Measurements from ENCODE around the gene ZNF839.
"Not testable (repeated sequence)": the region's sequence is repeated elsewhere in the genome, so short reads cannot be mapped to it uniquely, and the experiment has no call there.

ZNF839 gene

DNA sequence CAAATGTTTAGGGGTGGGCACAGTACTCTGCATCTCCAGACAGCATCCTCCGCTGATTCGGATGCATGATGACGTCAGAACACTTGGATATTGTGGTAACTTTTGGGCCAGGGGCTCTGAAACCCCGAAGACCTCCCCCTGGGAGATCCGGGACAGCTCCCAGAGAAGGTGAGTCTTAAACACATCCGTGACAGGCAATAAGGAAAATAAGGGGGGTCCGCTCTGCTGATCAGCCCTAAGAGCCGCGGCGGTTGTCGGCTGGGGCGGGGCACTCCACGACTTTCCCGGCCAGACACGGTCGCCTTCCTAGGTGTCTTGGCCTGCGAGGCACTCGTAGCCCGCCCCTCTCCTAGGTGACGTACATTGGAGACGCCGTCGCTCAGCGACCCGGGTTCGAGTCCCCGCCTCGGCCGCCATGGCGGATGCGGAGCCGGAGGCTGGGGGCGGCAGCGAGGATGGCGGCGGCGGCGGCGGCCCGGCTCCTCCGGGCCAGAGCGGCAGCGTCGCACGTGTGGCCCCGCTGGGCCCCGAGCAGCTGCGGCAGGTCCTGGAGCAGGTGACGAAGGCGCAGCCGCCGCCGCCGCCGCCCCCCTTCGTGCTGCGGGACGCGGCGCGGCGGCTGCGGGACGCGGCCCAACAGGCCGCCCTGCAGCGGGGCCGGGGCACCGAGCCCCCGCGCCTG, at the start of gene ZNF839:
Gene ZNF839, plus strand, starts transcription at position 396 of the 682 bp plus-strand sequence. Its CDS starts 20 bp downstream, at position 416.
- in situ Hi-C loops (cut with MboI; ENCODE audit: low sequenced_read_pairs), result loop anchor here (25.0 kb wide), 1 partner anchor 232 kb away; the partner anchor contains the start of gene HSP90AA1

DNA sequence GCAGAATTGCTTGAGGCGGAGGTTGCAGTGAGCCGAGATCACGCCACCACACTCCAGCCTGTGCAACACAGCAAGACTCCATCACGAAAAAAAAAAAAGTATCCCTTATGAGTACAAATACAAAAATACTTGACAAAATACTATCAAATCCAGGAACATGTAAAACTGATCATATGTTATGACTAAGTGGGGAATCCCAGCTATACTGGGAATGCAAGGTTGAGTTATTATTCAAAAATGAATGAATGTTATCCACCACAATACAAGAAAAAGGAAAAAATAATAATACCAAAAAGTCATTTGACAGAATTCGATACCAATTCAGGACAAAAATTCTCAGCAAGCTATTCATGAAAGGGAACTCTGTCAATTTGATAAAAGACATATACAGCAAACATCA, 47.2 kb upstream of the ZNF839 start:
- in situ Hi-C loops (cut with MboI; ENCODE audit: low sequenced_read_pairs), result no loop called here

DNA sequence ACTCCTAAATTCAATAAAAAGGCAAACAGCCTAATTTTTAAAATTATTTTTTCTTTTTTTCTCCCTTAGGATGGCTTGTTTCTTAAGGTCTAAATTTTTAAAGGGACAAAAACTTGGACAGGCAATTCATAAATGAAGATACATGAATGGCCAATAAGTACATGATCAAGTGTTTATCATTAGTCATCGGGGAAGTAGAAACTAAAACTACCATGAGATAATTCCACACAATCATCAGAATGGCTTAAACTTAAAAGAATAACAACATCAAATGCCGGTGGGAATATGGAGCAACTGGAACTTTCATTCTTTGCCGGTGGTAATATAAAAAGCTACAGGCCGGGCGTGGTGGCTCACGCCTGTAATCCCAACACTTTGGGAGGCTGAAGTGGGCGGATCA, 43.7 kb upstream of the ZNF839 start:
- in situ Hi-C loops (cut with MboI; ENCODE audit: low sequenced_read_pairs), result no loop called here

DNA sequence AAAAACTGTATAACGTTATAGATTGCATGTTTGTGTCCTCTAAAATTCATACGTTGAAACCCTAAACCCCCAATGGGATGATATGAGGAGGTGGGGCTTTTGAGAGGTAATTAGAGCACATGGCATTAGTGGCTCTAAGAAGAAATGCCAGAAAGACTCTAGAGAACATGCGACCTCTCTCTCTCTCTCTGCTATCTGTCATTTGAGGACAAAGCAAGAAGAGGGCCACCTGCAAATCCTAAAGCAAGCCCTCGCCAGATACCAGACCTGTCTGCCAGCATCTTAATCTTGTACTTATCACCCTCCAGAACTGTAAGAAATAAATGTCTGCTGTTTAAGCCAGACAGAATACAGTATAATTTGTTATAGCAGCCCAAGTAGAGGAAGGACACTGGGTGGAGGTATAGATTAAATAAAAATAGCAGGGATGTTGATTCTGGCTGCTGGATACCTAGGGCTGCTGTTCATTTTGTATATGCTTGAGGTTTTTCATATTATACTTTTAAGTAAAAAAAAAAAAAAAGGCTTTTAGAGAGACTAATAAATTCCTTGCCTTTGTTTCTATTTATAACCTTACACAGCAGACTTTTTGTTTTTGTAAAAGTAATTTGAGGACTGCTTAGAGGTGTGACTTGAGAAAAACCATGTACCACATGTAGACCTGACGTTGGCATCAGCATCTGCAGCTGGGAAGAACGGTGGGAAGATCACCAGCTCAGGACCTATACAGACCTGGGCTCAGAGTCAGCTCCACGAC, 41.5 kb upstream of the ZNF839 start:
- in situ Hi-C loops (cut with MboI; ENCODE audit: low sequenced_read_pairs), result no loop called here

DNA sequence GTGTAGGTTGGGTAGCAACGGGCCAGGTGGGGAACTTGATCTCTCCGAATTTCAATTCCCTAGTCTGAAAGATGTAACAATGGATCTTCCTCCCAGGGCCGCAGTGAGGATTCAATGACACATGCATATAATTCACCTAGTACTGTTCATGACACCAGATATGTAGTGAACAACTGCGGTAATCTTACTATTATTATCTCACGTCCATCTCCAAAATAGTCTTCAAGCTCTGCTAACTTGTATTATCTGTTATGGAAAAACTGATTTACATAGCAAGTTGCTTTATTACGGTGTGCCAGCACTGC, 41.0 kb upstream of the ZNF839 start:
- in situ Hi-C loops (cut with MboI; ENCODE audit: low sequenced_read_pairs), result no loop called here

DNA sequence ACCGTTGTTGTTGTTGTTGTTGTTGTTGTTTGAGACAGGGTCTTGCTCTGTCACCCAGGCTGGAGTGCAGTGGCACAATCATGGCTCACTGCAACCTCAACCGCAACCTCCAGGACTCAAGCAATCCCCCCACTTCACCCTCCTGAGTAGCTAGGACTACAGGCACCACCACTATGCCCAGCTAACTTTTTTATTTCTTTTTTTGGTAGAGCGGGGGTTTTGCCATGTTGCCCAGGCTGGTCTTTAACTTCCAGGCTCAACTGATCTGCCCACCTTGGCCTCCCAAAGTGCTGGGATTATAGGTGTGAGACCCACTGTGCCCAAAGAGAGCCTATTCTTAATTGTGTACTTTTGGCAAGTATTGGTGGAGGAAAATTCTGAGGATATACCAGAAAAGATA, 40.3 kb upstream of the ZNF839 start:
- in situ Hi-C loops (cut with MboI; ENCODE audit: low sequenced_read_pairs), result no loop called here

DNA sequence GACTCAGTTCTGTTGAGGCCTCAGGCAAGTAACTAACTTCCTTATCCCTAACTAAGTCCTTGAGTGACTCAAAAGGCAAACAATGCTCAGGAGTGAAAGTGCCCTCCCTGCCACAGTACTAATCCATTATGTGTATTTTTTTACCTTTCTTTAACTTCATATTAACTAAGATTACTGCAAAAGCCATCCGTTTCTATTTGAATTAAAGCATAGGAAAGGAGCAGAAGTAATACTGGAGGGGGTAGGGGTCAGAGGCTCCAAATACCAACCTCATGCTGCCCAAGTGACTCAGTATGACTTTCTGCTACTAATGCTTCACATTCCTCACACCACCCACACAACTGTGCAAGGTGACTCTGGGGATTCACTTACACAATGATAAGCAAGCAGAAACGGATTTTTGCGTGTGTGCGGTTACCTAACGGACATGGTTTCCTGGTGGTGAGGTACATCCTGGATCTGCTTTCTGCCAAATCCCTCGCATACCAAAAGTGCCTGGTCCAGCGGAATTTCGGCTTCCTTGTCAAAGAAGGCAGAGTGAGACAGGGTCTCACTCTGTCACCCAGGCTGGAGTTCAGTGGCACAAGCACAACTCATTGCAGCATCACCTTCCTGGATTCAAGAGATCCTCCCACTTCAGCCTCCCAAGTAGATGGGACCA, 39.7 kb upstream of the ZNF839 start:
- in situ Hi-C loops (cut with MboI; ENCODE audit: low sequenced_read_pairs), result no loop called here

DNA sequence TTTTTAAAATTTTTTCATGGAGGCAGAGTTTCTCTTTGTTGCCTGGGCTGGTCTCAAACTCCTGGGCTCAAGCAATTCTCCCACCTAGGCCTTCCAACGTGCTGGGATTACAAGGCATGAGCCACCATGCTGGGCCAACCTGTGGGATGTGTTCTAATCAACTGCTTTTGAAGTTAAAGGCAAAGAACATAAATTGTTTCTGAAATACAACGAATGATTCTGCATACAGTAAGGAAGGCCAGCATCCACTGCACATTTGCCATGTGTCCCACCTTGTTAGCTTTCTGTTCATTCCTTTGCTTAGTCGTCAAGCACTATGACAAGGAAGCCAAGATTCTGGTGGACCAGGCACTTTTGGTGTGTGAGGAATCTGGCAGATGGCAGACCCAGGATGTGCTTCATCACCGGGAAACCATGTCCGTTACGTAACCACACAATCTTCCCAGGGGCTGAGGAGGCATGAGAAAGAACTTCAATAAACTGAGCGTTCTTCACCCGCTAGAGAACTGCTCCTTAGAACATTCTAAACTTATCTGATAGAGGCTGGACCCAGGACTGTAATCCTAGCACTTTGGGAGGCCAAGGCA, 39.1 kb upstream of the ZNF839 start:
- in situ Hi-C loops (cut with MboI; ENCODE audit: low sequenced_read_pairs), result no loop called here

DNA sequence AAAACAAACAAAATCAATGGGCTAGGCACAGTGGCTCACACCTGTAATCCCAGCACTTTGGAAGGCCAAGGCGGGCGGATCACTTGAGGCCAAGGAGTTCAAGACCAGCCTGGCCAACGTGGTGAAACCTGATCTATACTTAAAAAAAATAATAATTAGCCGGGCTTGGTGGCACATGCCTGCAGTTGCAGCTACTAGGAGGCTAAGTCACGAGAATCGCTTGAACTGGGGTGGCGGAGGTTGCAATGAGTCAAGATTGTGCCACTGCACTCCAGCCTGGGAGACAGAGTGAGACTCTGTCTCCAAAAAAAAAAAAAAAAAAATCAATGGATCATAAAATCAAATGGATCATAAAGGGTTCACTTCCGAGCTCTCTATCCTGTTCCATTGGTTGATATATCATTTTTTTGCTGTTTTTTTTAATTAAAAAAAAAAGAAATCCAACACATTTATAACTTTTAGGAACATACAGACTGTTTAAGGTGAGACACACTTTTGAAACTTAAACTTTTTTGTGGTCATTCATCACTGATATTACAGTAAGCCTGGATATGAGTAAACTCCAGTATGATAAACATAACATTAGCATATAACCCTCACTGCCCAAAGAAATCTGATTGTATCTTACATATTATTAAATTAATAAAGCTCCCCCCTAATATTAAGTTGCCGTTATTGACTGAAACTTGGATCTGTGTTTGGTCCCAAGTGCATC, 36.6 kb upstream of the ZNF839 start:
- in situ Hi-C loops (cut with MboI; ENCODE audit: low sequenced_read_pairs), result no loop called here

DNA sequence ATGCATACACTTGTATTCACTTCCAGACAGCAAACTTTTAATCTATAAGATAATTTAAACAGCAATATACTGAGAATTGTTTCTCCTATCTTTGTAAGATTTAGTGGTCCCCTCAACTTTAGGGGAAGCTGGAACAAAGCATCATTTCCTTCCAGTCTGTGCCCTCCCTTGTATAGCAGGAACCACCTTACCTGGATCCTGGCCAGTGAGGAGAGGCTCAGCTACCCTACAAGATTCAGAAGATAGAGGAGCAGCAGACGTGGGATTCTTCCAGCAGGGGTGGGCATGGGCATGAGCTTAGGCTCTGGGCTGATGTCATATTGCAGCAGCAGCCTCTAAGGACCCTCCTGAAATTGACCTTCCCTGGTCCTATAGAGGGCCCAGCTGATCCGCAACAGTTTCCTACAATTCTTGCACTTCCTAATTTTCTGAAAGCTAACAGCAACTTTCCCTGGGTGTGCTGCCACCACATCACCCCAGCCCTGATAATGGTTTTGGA, 35.9 kb upstream of the ZNF839 start:
- in situ Hi-C loops (cut with MboI; ENCODE audit: low sequenced_read_pairs), result no loop called here

DNA sequence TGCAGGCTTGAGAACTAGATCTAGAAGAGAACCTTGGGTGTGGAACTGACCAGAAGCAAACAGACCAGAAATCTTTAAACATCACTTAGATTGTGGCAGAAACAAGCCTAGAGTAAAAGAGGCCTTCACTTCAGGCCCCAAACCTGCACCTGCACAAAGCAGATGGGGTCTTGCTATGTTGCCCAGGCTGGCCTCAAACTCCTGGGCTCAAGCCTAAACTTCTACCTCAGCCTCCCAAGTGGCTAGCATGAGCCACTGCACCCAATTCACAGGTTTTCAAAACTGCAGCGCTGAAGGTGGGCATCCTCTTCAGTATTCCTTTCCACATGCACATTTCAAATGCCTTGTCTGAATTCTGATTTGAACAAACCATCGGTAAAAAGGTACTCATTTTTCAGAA, 34.4 kb upstream of the ZNF839 start:
- in situ Hi-C loops (cut with MboI; ENCODE audit: low sequenced_read_pairs), result no loop called here

DNA sequence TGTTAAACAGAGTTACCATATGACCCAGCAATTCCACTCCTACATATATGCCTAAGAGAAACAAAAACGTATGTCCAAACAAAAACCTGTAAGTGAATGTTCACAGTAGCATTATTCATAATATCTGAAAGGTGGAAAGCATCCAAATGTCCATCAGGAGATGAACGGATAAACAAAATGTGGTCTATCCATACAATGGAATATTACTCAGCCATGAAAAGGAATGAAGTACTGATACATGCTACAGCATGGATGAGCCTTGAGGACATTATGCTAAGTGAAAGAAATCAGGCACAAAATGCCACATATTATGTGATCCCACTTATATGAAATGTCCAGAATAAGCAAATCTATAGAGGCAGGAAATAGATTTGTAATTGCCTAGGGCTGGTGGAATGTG, 31.4 kb upstream of the ZNF839 start:
- in situ Hi-C loops (cut with MboI; ENCODE audit: low sequenced_read_pairs), result no loop called here

DNA sequence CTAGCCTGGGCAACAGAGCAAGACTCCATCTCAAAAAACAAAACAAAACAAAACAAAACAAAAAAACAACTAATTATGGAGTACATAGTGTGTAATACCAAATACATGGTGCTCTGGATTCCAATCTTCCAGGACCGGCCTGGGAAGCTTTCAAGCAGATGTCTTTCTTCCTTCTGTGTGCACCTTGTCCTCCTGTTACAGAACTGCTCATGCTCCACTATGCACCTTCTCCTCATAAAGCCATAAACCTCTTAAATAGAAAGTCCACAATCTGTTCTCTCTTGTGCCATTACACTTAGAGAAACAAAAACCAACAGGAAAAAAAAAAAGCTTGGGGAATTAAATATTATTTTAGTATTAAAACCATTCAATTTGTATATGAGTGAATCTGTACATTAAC, 27.1 kb upstream of the ZNF839 start:
- in situ Hi-C loops (cut with MboI; ENCODE audit: low sequenced_read_pairs), result no loop called here

DNA sequence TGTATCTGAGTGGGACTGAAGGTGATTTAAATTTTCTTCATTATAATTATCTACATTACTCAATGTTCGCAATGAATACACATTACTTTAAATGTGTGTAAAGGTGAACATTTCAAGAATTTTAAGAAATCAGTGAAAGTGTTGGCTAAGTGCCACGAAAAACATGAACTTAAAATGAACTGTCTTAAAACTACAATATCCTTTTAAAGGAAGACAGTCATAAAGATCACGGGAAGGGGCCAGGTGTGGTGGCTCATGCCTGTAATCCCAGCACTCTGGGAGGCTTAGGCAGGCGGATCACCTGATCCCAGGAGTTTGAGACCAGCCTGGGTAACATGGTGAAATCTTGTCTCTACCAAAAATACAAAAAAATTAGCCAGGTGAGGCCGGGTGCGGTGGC, 25.8 kb upstream of the ZNF839 start:
- in situ Hi-C loops (cut with MboI; ENCODE audit: low sequenced_read_pairs), result no loop called here

DNA sequence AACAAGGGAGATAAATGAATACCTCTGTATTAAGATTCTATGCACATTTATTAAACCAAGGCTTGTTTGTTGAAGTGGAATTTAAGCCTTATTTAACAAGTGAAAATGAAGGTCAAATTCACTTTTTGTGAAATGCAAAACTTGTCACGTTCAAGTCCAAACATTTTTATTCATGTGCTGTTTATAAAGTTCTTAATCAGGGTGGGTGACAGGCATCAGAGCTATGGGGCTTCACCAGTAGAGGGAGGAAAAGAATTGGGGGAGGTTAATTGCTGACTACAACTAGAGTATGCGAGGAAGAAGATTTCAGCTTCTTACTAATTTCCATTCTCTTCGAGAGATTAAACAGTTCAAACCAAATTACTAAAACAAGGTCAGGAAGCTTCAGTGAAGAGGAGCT, 24.3 kb upstream of the ZNF839 start:
- in situ Hi-C loops (cut with MboI; ENCODE audit: low sequenced_read_pairs), result no loop called here

DNA sequence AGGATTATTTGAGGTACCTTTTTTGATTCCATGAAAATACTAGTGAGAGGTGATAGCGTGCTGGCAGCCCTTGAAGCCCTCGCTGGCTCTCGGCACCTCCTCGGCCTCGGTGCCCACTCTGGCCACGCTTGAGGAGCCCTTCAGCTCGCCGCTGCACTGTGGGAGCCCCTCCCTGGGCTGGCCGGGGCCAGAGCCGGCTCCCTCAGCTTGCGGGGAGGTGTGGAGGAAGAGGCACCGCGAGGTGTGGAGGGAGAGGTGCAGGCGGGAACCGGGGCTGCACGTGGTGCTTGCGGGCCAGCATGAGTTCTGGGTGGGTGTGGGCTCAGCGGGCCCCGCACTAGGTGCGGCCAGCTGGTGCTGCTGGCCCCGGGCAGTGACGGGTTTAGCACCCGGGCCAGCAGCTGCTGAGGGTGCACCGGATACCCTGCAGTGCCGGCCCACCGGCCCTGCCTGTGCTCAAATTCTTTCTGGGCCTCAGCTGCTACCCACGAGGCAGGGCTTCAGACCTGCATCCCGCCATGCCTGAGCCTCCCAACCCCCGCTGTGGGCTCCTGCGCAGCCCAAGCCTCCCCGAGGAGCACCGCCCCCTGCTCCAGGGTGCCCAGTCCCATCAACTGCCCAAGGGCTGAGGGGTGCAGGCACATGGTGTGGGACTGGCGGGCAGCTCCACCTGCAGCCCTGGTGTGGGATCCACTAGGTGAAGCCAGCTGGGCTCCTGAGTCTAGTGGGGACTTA, 21.9 kb upstream of the ZNF839 start:
- in situ Hi-C loops (cut with MboI; ENCODE audit: low sequenced_read_pairs), result no loop called here

DNA sequence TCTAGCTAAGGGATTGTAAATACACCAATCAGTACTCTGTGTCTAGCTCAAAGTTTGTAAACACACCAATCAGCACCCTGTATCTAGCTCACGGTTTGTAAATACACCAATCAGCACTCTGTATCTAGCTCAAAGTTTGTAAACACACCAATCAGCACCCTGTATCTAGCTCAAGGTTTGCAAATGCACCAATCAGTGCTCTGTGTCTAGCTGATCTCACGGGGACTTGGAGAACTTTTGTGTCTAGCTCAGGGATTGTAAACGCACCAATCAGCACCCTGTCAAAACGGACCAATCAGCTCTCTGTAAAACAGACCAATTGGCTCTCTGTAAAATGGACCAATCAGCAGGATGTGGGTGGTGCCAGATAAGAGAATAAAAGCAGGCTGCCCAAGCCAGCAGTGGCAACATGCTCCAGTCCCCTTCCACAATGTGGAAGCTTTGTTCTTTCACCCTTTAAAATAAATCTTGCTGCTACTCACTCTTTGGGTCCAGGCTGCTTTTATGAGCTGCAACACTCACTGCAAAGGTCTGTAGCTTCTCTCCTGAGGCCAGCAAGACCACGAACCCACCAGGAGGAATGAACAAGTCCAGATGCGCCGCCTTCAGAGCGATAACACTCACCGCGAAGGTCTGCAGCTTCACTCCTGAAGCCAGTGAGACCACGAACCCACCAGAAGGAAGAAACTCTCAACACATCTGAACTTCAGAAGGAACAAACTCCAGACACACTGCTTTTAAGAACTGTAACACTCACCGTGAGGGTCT, 21.1 kb upstream of the ZNF839 start:
- in situ Hi-C loops (cut with MboI; ENCODE audit: low sequenced_read_pairs), result not testable (repeated sequence)

DNA sequence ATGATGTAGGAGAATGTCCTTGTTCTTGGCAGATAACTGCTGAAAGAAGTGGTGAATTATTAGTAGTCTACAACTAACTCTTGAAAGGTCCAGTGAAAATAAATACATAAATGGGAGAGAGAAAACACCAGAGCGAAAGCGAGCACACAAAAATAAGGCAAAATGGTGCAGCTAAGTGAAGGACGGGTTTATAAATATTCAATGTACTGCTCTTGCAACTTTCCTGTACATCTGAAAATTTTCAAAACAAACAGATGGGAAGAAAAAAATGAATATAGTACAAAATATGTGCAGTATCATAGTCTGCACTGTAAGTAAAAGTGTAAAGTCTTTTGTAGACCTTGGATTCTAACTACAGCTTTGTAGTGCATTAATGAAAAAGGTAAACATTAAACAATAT, 15.9 kb upstream of the ZNF839 start:
- in situ Hi-C loops (cut with MboI; ENCODE audit: low sequenced_read_pairs), result loop anchor here (25.0 kb wide), 1 partner anchor 216 kb away; the partner anchor contains the start of gene HSP90AA1

Data from HL-60/S4 treated with phorbol 12-myristate 13-acetate at 8.2 ng/mL for 4 days and 3 days (cell line).